Smooth muscle cell of the brain vasculature (primary cell): ENCODE measurements around the gene PTGER2.

Source experiments
- DNase-seq: peaks from one replicate; pipeline ENCODE4 v3.0.0-alpha.2; 2012; ENCODE audit warnings: low read depth, low spot score

Gene PTGER2

DNA sequence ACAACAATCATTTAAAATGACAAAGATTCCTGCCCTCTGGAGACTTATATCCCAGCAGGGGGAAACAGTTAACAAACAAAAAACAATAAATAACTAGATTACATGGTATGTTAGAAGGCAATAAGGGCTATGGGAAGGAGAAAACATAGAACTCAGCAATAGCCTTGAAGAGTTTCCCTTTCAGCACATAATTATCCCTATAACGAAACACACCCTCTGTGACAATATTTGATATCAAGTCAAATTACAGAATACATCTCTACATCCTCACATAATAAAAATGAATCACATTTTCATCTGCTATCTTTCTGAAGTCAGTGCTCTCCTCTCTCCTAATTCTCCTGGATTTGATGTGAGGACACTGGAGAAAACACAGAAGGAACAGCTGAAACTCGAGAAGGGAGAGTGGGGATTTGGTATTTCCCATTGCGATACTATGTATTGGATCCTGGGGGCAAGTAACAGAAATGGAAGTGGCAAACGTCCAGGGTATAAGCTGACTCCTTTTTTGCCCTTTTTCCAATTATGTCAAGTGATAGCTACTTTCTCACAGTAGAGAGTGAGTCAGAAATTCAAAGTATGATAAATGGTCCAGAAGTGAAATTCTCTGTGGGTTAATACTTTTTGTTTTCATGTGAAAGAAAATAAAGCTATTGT lies 9.7 kb upstream of the PTGER2 start:
- no peak for DNase-seq

DNA sequence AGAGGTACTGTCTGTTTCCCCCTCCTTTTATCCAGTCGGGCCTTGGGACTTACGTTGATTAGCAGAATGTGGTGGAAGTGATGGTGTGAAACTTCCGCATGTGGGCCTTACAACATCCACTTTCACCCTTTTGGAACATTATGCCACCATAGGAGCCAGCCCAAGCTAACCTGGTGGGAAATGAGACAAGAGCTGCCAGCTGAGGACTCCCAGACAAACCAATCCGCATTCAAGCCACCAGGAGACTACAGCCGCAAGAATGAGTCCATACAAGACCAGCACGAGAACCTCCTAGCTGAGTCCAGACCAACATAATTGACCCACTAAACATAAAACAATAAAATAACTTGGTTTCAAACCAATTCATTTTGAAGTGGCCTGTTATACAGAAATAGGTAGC lies 9.1 kb upstream of the PTGER2 start:
- DNase-seq, result no peak

DNA sequence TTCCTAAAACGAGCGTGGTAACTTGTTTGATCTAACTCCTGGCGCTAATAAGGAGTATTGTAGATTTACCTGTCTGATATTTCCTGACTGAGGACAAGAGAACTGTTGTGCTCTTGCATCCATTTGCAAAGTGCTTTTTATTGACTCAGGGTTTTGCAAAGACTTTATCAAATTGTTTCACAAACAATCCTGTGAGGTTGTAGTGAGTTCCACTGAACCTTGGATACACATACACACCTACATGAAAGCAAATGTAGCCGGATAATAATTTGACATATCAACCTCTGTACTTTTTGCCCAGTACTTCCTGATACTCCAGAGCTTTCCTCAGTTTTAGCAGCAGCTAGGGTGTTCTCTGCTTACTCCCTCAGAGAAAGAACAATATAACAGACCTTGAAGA lies 6.7 kb upstream of the PTGER2 start:
- no peak for DNase-seq

DNA sequence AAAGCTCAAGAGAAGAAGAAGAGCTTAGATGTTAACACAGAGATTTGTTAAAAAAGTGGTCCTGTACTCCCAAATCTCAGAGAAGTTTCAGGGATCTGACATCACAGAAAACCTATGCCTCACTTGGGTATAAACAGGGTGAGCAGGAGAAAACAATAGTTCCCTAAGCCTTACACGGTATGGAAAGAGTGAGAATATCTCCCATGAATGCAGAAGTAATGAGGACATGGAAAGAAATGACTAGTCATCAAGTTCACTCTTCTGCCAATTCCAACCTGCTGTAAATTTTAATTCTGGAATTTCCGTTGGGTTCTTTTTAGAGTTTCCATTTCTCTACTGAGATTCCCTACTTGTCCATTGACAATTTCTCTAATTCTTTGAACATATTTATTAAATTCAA lies 6.2 kb upstream of the PTGER2 start:
- no peak for DNase-seq

DNA sequence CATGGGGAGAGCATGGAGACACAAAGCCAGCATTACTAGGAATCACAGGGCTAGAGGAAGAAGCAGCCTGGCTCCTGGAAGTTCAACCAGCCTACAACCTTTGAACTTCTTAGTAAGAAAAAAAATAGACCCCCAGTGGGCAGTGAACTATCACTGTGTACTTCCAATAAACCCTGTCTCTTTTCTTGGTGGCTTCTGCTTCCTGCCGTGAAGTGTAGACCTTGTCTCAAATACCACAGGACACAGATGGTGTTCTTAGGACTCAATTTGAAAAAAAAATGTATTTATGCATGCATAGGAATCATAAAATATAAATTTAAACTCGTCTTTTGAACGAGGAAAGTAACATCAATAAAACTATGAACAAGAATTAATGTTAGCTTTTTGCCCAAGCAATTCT lies 3.6 kb upstream of the PTGER2 start:
- DNase-seq, result no peak

DNA sequence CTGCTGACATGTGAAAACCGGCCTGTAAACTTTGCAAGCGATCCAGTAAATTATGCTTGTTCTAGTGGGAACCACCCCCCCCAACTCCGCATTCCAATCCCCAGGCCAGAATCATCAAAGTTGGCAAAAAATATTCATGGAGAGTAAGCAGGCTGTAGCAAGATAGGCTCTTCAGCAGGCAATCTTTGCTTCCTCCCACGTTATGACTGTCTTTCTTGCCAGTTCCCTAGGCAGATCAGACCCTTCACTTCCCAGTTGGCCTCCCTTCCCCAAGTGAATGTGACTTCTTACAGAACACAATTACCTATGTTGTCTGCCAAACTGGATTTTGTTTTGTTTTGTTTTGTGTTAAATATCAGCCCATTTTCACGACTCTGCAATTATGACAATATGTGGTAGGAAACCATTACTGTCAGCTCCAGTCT lies 1.2 kb upstream of the PTGER2 start:
- no peak for DNase-seq

DNA sequence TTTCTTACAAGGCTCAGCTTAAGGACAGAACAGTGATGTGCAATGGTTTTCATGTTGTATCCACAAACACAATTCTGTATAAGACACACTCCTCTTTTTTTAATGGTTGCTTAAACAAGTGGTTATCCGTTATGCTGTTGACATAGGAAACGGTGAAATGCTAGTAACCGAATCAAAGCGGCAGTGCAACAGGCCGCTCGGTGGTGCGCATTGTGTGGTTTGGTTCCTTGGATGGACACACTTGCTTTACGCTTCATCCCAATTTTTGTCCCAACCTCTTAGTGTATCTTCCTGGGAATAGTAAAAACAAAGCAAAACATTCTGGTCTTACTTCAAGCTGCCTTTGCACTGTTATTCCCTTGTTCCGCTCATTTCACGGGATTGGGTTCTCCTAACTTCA lies 650 bp upstream of the PTGER2 start:
- no peak for DNase-seq

DNA sequence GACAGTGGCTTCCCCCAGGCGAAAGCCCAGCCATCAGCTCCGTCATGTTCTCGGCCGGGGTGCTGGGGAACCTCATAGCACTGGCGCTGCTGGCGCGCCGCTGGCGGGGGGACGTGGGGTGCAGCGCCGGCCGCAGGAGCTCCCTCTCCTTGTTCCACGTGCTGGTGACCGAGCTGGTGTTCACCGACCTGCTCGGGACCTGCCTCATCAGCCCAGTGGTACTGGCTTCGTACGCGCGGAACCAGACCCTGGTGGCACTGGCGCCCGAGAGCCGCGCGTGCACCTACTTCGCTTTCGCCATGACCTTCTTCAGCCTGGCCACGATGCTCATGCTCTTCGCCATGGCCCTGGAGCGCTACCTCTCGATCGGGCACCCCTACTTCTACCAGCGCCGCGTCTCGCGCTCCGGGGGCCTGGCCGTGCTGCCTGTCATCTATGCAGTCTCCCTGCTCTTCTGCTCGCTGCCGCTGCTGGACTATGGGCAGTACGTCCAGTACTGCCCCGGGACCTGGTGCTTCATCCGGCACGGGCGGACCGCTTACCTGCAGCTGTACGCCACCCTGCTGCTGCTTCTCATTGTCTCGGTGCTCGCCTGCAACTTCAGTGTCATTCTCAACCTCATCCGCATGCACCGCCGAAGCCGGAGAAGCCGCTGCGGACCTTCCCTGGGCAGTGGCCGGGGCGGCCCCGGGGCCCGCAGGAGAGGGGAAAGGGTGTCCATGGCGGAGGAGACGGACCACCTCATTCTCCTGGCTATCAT lies 663 bp downstream of the PTGER2 start:
- no peak for DNase-seq

DNA sequence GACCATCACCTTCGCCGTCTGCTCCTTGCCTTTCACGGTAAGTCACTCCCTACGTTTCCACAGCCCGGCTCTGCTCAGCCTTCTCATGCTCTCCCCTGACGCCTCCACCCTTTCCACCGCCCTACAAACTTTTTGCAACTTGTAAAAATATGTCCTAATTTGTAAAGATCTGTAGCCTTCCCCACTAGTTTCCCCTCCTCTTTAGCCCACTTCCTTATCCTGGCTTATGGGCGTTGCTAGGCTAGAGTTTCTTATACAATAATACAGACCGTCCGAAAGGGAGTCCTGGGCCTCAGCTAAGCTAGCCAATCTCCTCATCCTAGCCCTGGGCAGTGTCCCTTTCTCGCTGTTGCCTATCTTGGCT lies 1.2 kb downstream of the PTGER2 start:
- DNase-seq, result no peak

DNA sequence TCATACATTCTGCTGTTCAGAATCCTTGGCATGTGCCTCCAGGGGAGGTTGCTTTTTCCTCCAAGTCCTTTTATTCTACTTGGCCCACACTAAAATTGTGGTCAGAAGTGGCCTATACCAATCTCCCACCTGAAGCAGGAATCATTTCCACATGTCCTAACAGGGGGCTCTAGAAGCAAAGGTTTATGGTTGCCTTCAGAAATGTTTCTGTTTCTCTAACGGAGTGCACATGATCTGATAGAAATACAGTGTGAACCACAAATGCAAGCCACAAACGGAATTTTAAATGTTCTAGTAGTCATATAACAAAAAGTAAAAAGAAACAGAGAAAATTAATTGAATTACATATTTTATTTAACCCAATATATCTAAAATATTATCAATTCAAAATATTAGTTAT lies 4.0 kb downstream of the PTGER2 start:
- DNase-seq, result no peak

DNA sequence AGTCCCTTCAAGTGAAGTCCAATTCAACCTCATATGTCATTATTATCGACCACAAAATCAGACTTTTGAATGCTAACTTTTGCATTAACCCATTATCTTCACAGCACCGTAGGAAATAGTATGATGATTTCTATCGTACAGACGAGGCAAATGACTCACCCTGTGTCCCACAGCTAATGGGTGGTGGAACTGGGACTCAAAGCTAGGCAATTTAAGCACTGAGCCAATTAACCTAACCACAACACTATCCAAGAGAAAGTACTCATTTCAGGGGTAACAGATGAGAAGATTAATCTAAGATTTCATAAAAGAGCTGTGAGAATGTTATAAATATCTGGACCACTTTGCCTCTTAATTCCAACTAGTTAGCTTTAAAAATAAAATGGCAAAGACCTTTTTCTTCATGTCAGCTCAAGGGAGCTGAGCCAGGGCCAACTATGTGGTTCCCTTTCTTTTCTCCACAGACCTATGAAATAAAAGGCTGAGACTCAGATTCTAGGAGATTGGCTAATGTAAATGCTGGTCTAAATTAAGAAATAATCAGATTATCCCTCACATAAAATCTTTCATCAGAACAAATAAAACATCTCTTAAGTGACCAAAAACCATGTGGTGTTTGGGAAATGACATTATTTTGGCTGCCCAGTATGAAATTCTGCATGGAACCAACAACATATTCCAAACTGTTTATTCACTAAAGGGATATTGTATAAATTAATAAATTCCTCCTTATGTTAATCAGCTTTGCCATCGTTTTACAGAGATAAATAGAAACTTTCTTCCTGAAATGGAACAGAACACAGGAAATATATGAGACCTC lies 4.9 kb downstream of the PTGER2 start:
- DNase-seq, result no peak

DNA sequence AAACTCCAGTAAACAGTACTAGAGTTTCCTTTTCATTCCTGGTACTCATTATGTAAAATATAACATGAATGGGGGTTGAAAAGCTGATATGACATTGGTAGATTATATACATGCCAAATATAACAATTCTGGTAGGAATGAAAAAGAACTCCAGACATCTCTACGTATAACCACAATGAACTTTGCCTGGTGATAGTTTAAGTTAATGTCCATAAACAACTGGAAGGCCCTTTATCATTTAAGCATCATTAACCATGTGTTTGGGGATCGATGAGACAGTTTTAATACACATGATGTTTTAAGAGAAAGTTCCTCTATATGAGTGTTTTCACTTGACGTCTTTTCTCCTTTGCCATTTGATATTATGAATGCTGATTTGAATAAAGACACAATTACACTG lies 5.8 kb downstream of the PTGER2 start:
- DNase-seq, result no peak

DNA sequence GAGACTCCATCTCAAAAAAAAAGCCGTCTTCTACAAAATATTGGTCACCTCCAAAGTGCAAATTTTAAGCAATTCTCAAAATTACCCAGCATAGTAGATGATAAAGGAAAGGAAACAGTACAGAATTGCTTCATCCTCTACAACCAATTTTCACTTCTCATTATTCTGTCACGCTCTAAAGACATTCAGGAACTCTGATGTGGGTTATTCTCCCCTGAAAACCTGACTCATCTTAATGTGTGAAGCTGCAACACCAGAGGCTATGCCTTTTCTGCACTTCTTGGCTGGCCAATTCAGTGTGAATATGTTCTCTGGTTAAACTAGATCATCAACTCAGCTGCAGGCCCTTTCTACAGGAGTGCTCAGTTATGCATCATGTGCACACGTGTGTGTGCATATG lies 11.0 kb downstream of the PTGER2 start:
- DNase-seq, result no peak

DNA sequence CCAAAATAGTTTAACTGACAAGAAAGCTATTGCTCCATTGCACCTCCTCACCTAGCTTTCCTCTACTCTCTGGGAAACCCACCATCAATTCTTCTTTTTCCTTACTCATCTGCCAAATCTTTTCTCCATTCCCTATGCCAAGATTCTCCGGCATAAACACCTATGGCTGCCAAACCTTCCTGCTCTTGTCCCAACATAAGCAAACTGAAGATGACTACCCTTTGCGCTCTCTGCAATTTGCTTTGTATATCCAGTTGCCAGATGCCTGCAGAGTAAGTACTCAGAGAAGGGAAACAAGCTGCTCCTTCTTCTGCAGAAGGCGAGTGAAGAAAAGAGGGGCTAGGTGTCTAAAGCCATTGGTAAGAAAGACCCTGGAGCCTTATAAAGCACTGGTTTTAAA lies 11.5 kb downstream of the PTGER2 start:
- DNase-seq, result no peak

DNA sequence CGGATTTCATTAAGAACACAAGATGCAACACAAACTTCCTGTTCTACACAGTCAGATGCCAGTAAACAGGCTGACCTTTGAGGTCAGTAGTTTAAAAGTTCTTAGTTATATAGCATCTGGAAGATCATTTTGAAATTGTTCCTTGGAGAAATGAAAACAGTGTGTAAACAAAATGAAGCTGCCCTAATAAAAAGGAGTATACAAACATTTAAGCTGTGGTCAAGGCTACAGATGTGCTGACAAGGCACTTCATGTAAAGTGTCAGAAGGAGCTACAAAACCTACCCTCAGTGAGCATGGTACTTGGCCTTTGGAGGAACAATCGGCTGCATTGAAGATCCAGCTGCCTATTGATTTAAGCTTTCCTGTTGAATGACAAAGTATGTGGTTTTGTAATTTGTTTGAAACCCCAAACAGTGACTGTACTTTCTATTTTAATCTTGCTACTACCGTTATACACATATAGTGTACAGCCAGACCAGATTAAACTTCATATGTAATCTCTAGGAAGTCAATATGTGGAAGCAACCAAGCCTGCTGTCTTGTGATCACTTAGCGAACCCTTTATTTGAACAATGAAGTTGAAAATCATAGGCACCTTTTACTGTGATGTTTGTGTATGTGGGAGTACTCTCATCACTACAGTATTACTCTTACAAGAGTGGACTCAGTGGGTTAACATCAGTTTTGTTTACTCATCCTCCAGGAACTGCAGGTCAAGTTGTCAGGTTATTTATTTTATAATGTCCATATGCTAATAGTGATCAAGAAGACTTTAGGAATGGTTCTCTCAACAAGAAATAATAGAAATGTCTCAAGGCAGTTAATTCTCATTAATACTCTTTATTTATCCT lies 13.5 kb downstream of the PTGER2 start:
- DNase-seq, result peak; percentile 36

DNA sequence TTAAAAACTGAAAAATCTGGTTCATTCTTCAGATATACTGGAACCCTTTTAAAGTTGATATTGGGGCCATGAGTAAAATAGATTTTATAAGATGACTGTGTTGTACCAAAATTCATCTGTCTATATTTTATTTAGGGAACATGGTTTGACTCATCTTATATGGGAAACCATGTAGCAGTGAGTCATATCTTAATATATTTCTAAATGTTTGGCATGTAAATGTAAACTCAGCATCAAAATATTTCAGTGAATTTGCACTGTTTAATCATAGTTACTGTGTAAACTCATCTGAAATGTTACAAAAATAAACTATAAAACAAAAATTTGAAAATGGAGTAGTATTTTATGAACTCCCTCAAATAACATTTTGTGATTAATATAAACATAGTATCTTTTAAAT lies 14.2 kb downstream of the PTGER2 start:
- DNase-seq, result no peak

DNA sequence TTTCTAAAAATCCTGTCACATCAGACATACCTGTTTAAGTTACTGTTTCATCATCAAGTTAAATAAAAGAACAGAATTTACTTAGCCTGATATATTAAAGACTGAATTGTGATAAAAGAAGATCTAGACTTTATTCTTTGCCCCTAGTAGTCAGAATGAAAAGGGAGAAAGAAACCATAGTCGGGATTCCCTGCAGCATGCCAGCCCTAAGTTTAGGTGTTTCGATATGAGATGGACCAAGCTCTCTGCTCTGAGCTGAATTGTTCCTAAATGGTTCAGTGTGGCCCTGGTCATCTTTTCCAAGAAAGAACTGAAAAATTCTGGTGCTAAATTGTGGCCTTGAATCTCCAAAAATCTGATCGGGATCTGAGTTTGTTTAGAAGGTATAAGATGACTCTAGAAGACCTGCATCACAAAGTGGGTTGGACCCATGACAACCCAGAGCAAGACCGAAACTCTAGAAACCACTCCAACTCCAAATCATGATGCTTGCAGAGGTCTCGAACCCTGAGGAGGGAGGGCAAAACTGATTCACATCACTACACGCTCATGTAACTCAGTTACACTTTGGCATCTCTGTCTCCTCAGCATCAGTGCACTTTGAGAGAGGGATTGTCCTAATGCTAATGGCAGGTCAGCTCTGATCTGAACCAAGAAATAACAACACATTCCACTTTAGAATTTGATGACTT lies 15.7 kb downstream of the PTGER2 start:
- no peak for DNase-seq

DNA sequence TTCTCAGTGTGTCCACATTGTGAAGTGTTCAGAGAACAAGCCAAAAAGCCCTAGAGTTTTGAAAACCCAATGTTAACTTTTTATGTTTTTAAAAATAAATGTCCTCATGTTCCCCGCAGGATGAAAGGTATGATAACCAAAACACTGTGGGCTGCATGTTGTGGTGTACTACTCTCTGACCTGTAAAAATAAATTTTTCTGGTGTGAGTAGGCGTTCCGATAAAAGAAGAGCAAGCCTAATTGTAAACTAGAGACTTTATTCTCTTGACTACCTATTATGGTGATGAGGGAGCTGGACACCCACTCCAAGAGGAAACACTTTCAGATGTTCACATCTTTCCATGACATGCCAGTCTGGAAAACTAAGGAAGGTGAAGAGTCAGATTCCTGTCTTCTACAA lies 18.2 kb downstream of the PTGER2 start:
- peak; percentile 39 for DNase-seq

DNA sequence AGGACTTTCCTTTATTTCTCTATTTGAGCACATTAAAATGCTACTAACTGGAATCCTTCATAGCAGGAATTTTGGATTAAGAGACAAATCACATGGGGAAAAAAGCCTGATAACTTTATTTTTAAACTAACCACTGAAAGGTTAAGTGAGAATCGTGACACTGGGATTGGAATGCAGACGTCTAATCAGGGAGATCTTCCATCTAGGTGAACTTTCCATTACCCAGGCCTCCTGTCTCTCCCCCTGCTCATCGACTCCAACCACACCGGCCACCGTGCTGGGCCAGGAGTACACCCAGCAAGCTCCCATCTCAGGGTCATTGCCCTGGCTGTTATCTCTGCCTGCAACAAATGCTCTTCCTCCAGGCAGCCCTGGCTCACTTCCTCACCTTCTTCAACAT lies 19.0 kb downstream of the PTGER2 start:
- no peak for DNase-seq

DNA sequence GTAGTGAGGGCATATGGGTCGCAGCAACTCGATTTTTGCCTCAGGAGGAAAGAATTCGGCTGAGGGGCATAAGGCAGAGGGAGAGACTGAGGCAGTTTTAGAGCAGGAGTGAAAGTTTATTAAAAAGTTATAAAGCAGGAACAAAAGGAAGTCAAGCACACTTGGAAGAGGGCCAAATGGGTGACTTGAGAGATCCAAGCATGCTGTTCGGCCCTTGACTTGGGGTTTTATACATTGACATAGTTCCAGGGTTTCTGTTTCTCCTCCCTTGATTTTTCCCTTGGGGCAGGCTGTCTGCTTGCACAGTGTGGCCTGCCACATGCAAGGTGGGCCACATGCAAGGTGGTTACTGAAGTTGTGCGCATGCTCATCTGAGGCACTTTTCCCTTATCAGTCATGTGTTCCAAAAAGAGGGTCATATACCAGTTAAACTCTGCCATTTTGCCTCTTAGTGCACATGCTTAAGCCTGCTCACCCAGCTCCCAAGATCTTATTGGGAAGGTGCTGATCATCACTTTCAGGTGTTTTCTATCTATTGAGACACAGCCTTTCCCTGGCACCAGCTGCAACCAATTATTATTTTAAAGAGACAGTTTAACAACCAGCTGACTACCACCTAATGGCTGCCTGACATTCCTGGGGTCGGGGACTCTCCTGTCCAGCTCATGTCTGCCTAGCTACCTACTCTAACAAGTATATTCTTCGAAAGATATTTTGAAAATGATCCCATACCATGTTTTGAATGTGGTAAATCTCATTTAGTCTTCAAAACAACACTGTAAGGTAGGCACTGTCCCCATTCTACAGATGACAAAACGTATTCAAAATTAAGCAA lies 19.9 kb downstream of the PTGER2 start:
- no peak for DNase-seq
